H1 (cell line): Measurements from ENCODE around the gene CIB4. TPM values are rescaled to one million over a fixed set of nuclear protein-coding genes. Genes with fewer than 3 reads are reported as not detected.

Source experiments
- CTCF ChIP-seq, 3 experiments: IDR thresholded peaks; 1 replicate in 2 of 3; 2 replicates in 1 of 3; pipeline versions ENCODE4 v1.5.1 to v1.6.1; 2011; ENCODE audit warnings: low read length in 3 of 3, mild to moderate bottlenecking in 3 of 3, inconsistent platforms in 2 of 3, low read depth in 1 of 3, moderate library complexity in 1 of 3; ENCODE audit not compliant: insufficient read depth in 1 of 3; ENCODE audit errors: control extremely low read depth in 1 of 3
- GTF2F1 ChIP-seq: IDR thresholded peaks from 2 replicates; pipeline ENCODE4 v1.6.1; 2012; ENCODE audit warnings: low read depth, low read length, improper control_type of control experiment, borderline replicate concordance
- KDM4A ChIP-seq: IDR thresholded peaks from one replicate; pipeline ENCODE4 v1.7.1; 2012; ENCODE audit warnings: low read depth, mild to moderate bottlenecking, moderate library complexity, low read length, inconsistent platforms; ENCODE audit not compliant: severe bottlenecking
- SRF ChIP-seq: IDR thresholded peaks from 2 replicates; pipeline ENCODE4 v1.6.1; 2011; ENCODE audit warnings: mild to moderate bottlenecking, low read depth, low read length, moderate library complexity
- USF2 ChIP-seq: IDR thresholded peaks from 2 replicates; pipeline ENCODE4 v1.6.1; 2011; ENCODE audit warnings: low read length, improper control_type of control experiment
- polyA plus RNA-seq, 7 experiments: library from polyadenylated mRNA; depleted of rRNA in 3 of 7; stranded (reverse) in 5 of 7; unstranded in 2 of 7; fragments of >200 nt in 5 of 7; fragments of 200-250 nt in 2 of 7; gene quantifications; 1 replicate in 5 of 7; 2 replicates in 1 of 7; 4 replicates in 1 of 7; pipeline versions ENCODE4 v1.2.1 to v1.2.3, GENCODE V29; 2011 to 2013; ENCODE audit warnings: missing spikeins in 2 of 7, mixed read lengths in 2 of 7
- total RNA-seq: library from RNA; stranded (reverse); fragmentation: NEBNext Ultra II Directional; extraction: Animal tissue kit (Norgen Biotek cat#: 25700); gene quantifications from 2 replicates; pipeline ENCODE4 v1.2.1, GENCODE V29; 2021
- TF ChIP-seq, protein P1 (sequence below): IDR thresholded peaks from 2 replicates; pipeline ENCODE4 v1.6.1; 2012; ENCODE audit warnings: inconsistent platforms

The CIB4 gene
- total and polyA plus RNA-seq, 2 of the 8 experiments (the other 6 are each of a cell fraction or from before 2014, with no cell fraction given): not detected

DNA sequence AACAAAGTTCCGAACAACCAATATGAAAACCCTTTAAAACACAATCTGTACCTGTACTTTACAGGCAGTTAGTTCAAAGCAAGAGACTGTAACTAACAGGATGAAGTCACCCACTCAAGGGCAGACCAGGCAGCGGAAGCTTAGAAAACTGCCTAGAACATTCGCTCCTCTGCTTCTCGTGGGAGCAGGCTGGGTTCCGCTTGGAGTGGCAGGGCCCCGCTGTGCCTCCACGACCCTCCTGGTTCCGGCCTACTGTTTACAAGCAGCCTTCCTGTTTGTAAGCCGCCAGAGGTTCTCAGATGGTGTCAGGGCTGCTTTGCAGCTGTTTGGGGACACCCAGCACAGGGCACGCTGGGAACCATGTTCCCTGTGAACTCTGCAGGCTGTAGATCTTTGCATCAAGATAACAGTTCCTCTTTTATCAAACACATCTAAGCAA lies 31.3 kb downstream of the CIB4 start (continued):
- no peak for TF ChIP-seq USF2
- no peak for TF ChIP-seq CTCF (IDR thresholded peaks at IDR 0.05; ENCODE audit: control extremely low read depth in 1 of 3, insufficient read depth in 1 of 3, low read depth in 1 of 3, low read length in 3 of 3)
- no peak for TF ChIP-seq GTF2F1
- TF ChIP-seq SRF: no peak
- no peak for TF ChIP-seq KDM4A
- TF ChIP-seq, protein P1, sequence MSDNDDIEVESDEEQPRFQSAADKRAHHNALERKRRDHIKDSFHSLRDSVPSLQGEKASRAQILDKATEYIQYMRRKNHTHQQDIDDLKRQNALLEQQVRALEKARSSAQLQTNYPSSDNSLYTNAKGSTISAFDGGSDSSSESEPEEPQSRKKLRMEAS: no peak
